Measurements from ENCODE around the gene VPREB1.

DNA sequence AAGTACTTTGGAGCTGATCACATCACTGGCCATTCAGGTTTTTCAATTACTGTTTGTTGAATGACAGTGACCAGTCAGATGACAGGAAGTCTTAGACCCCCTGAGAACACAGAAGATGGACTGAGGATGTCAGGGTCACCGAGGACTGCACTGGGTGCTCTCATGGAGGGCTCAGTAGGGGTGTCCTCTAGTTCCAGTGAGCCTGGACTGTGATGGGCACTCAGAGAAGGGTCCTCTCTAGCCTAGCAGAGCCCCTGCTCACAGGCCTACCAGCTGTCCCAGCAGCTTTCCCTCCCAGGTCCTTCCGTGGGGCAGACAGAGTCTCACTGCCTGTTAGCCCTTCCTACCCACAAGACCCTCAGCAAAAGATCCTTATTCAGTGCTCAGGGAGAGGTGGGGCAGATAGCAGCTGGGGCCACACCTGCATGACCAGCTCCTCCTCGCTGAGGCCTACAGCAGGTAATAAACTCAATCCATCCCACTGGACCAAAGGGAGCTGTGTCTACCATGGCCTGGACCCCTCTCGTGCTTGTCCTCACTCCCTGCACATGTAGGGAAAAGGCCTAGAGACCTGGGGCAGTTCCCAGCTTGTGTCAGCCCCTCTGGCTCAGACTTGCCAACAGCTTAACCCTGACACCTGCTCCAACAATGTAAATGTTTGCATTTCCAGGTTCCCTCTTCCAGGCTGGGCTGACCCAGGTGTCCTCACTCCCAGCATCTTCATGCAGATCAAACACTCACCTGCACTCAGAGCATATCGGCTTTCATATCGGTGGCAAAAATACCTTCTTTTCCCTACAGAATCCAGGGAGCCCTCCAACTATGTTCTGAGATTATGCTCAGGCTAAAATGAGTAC is 25.2 kb upstream of the VPREB1 start:
- TF ChIP-seq CTCF (conservative IDR thresholded peaks at IDR 0.05; ENCODE audit: low read depth, low read length) (no peak), EZH2 (IDR thresholded peaks at IDR 0.05; ENCODE audit: borderline replicate concordance, low read depth, low read length, poor library complexity, severe bottlenecking) (no peak)
